ENCODE data around the gene CA10. TPM values are rescaled to one million over a fixed set of nuclear protein-coding genes. Genes with fewer than 3 reads are reported as not detected.

CA10 gene
- total RNA-seq, 1 donor: not detected

- no peak for TF ChIP-seq CTCF (IDR thresholded peaks at IDR 0.05; ENCODE audit: insufficient read depth, low read depth, low read length)
- no peak overlapping the region for H3K4me3 ChIP-seq (ENCODE audit: low read depth, low read length)
These were observed 496.1 kb downstream of the CA10 start for GRCh38 chr17:51662204-51663056.

GRCh38 chr17:51661403-51661802, 497.1 kb downstream of the CA10 start:
- TF ChIP-seq CTCF (IDR thresholded peaks at IDR 0.05; ENCODE audit: insufficient read depth, low read depth, low read length): no peak
- H3K4me3 ChIP-seq (ENCODE audit: low read depth, low read length): no peak overlapping the region
- no peak for DNase-seq (ENCODE audit: low read depth)

More at GRCh38 chr17:51662204-51663056, 496.1 kb downstream of the CA10 start:
- no peak for DNase-seq (ENCODE audit: low read depth)

GRCh38 chr17:51660266-51660665, 498.2 kb downstream of the CA10 start:
- TF ChIP-seq CTCF (IDR thresholded peaks at IDR 0.05; ENCODE audit: insufficient read depth, low read depth, low read length): no peak
- no peak for DNase-seq (ENCODE audit: low read depth)

GRCh38 chr17:51657224-51657623, 501.3 kb downstream of the CA10 start:
- DNase-seq (ENCODE audit: low read depth): no peak
- no peak for TF ChIP-seq CTCF (IDR thresholded peaks at IDR 0.05; ENCODE audit: insufficient read depth, low read depth, low read length)
- no peak overlapping the region for H3K4me3 ChIP-seq (ENCODE audit: low read depth, low read length)

More at GRCh38 chr17:51660266-51660665, 498.2 kb downstream of the CA10 start:
- H3K4me3 ChIP-seq (ENCODE audit: low read depth, low read length): no peak overlapping the region

GRCh38 chr17:51653878-51654277, 504.6 kb downstream of the CA10 start:
- no peak for DNase-seq (ENCODE audit: low read depth)
- H3K4me3 ChIP-seq (ENCODE audit: low read depth, low read length): no peak overlapping the region
- no peak for TF ChIP-seq CTCF (IDR thresholded peaks at IDR 0.05; ENCODE audit: insufficient read depth, low read depth, low read length)

GRCh38 chr17:51652529-51652928, 506.0 kb downstream of the CA10 start:
- TF ChIP-seq CTCF (IDR thresholded peaks at IDR 0.05; ENCODE audit: insufficient read depth, low read depth, low read length): no peak
- no peak overlapping the region for H3K4me3 ChIP-seq (ENCODE audit: low read depth, low read length)

More at GRCh38 chr17:51652529-51652928, 506.0 kb downstream of the CA10 start:
- no peak for DNase-seq (ENCODE audit: low read depth)
